MCF 10A (cell line): ENCODE data around the gene AP4M1. TPM values are rescaled to one million over a fixed set of nuclear protein-coding genes. Genes with fewer than 3 reads are reported as not detected.

ENCODE experiments used
- BruUV-seq: library from RNA; stranded (reverse); fragments of 400-500 nt; replicated peaks from 2 replicates; lab custom pipeline; 2021; lab: Mats Ljungman, UMichigan
- CTCF ChIA-PET: fragments of 300-600 bp; sonication (Branson Sonifier 250); formaldehyde crosslinking; extraction: SDS; loops from one replicate; lab custom pipeline; 2021; ENCODE audit warnings: antibody characterized with exemption, inconsistent platforms; lab: Yijun Ruan, JAX
- POLR2A ChIA-PET: fragments of 300-600, 350-650 bp; sonication (Branson Sonifier 250); formaldehyde crosslinking; extraction: SDS; loops from one replicate; lab custom pipeline; 2020; ENCODE audit warnings: antibody characterized with exemption, inconsistent platforms; lab: Yijun Ruan, JAX
- DNase-seq: peaks from one replicate; pipeline ENCODE4 v3.0.0-alpha.2; 2018; ENCODE audit not compliant: unreplicated experiment
- H3K27ac Mint-ChIP-seq: one replicate; pipeline ENCODE4 v1.8.0; 2022; ENCODE audit warnings: mild to moderate bottlenecking, low read depth, mixed read lengths; ENCODE audit not compliant: unreplicated experiment
- H3K27me3 Mint-ChIP-seq: one replicate; pipeline ENCODE4 v1.8.0; 2022; ENCODE audit warnings: mixed read lengths; ENCODE audit not compliant: insufficient read depth, unreplicated experiment
- H3K36me3 Mint-ChIP-seq: one replicate; pipeline ENCODE4 v1.8.0; 2022; ENCODE audit warnings: mild to moderate bottlenecking, moderate library complexity, mixed read lengths; ENCODE audit not compliant: insufficient read depth, unreplicated experiment
- H3K4me1 Mint-ChIP-seq: one replicate; pipeline ENCODE4 v1.8.0; 2022; ENCODE audit warnings: mixed read lengths; ENCODE audit not compliant: insufficient read depth, unreplicated experiment
- H3K4me3 Mint-ChIP-seq: one replicate; pipeline ENCODE4 v1.8.0; 2022; ENCODE audit warnings: mild to moderate bottlenecking, moderate library complexity, mixed read lengths; ENCODE audit not compliant: unreplicated experiment
- H3K9me3 Mint-ChIP-seq: one replicate; pipeline ENCODE4 v1.8.0; 2022; ENCODE audit warnings: mixed read lengths; ENCODE audit not compliant: unreplicated experiment
- intact Hi-C: fragments of 100-400 bp; cut with micrococcal nuclease; formaldehyde crosslinking; loops from 2 replicates; pipeline ENCODE4 v1.14.1; 2022
- microRNA-seq: library from miRNA; unstranded; fragments of <30 nt; microRNA quantifications from one replicate; pipeline ENCODE4 v1.2.0, GENCODE V29; 2022
- total RNA-seq: library from RNA; stranded (reverse); gene quantifications from 2 replicates; pipeline ENCODE4 v1.2.3, GENCODE V29; 2022
- TF ChIP-seq, protein P1 (sequence below): fragments of 200-600 bp; IDR thresholded peaks from one replicate; pipeline ENCODE4 v1.8.0; 2022; ENCODE audit warnings: antibody characterized with exemption, mild to moderate bottlenecking; ENCODE audit not compliant: unreplicated experiment

AP4M1 gene
- total RNA-seq, 1 experiment from 2014 or later: 13.5 TPM

DNA sequence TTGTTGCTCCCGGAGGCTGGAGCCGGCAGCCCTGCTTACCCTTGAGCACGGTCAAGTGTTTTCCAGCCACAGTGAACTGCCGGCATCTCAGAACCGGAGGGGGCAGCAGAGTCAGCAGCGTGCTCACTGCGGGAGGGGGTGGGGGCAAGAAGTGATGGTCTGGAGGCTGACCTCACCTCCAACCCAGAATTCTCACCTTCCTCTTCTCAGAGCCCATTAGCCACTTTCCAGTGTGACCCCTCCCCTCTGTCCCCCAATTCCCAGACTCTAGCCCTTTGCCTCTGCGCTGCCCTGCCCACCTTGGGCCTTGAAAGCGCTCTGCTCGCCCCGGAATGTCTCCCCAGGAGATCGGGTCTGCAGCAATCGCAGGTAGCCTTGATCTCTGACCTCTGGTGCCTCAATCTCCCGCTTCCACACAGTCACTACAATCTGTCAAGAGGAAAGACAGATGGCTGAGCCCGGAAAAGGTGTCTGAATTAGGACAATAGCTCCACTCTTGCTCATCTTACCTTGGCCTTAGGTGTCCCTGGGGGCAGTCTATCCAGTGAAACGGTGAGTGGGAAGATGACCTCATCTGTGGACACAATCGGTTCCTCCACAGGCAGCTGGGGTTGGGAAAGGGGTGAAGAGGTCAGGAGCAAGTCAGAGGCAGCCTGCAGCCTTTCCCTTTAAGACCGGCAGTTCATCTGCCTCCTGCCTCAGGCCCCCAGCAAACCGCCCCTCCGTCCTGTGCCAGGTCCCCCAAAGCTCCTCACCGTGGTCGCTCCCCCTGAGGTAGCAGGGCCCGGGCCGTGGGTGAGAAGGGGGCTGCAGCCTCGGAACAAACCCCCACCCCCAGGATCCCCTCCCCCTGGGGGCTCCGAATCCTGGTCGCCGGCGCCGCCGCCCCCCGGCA, 56.1 kb downstream of the AP4M1 start:
- Mint-ChIP-seq H3K4me3 (peak overlapping the region; percentile 77), H3K27ac (no peak overlapping the region), H3K36me3 (peaks cover 26% of the 10 kb centered on the region), H3K4me1 (peaks cover 13% of the 10 kb centered on the region), H3K9me3 (no peaks in the 10 kb centered on the region), H3K27me3 (no peaks in the 10 kb centered on the region)
- TSS peak; percentile 25 for BruUV-seq
- DNase-seq: peak; percentile 66
- CTCF ChIA-PET: interaction anchor here (0.7 to 1.0 kb wide), 2 partner anchors 36 to 188 kb away, joined by 4 read pairs; no protein-coding TSS in a partner anchor
- intact Hi-C loops: no loop called here
- TF ChIP-seq, protein P1, sequence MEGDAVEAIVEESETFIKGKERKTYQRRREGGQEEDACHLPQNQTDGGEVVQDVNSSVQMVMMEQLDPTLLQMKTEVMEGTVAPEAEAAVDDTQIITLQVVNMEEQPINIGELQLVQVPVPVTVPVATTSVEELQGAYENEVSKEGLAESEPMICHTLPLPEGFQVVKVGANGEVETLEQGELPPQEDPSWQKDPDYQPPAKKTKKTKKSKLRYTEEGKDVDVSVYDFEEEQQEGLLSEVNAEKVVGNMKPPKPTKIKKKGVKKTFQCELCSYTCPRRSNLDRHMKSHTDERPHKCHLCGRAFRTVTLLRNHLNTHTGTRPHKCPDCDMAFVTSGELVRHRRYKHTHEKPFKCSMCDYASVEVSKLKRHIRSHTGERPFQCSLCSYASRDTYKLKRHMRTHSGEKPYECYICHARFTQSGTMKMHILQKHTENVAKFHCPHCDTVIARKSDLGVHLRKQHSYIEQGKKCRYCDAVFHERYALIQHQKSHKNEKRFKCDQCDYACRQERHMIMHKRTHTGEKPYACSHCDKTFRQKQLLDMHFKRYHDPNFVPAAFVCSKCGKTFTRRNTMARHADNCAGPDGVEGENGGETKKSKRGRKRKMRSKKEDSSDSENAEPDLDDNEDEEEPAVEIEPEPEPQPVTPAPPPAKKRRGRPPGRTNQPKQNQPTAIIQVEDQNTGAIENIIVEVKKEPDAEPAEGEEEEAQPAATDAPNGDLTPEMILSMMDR: no peak
- POLR2A ChIA-PET: interaction anchor here (0.7 to 5.5 kb wide), 6 partner anchors 9 to 31 kb away, joined by 3 to 58 read pairs (median 5); partner anchors contain the start of genes GPC2, LAMTOR4, MBLAC1 and STAG3

Small RNAs within 50 kb of the gene (microRNA-seq; reads per million reads assigned to microRNA genes)
- gene MIR106B (2,609 reads per million, percentile 90 among the genes with 10 or more reads in this experiment), gene MIR25 (669 reads per million, percentile 84 among the genes with 10 or more reads in this experiment), gene MIR4658 (not detected), gene MIR93 (7,074 reads per million, percentile 95 among the genes with 10 or more reads in this experiment)

Other genes with a start within 250 kb of the AP4M1 start
- not detected in 2 replicates for gene OR2AE1, start 224.6 kb upstream of the AP4M1 start, total RNA-seq
- 28.1 and 28.2 TPM in 2 replicates for gene TRIM4, start 182.1 kb upstream of the AP4M1 start, total RNA-seq
- not detected in 2 replicates for gene GJC3, start 172.0 kb upstream of the AP4M1 start, total RNA-seq
- 0.58 and 0.59 TPM in 2 replicates for gene AZGP1, start 125.6 kb upstream of the AP4M1 start, total RNA-seq
- 80.2 and 86.2 TPM in 2 replicates for gene ZKSCAN1, start 86.0 kb upstream of the AP4M1 start, total RNA-seq
- 13.8 and 14.7 TPM in 2 replicates for gene ZSCAN21, start 51.9 kb upstream of the AP4M1 start, total RNA-seq
- gene ZNF3, start 19.9 kb upstream of the AP4M1 start, total RNA-seq: 23.7 and 24.8 TPM in 2 replicates
- 85.2 and 103 TPM in 2 replicates for gene COPS6, start 12.7 kb upstream of the AP4M1 start, total RNA-seq
- gene MCM7, start 246 bp upstream of the AP4M1 start, total RNA-seq: 38.5 and 67.8 TPM in 2 replicates
- 47.2 and 58.9 TPM in 2 replicates for gene TAF6, start 17.7 kb downstream of the AP4M1 start, total RNA-seq
- 2.9 and 3.0 TPM in 2 replicates for gene CNPY4, start 18.0 kb downstream of the AP4M1 start, total RNA-seq
- gene MBLAC1, start 25.3 kb downstream of the AP4M1 start, total RNA-seq: 2.5 and 3.2 TPM in 2 replicates
- gene LAMTOR4, start 47.3 kb downstream of the AP4M1 start, total RNA-seq: 76.6 and 87.3 TPM in 2 replicates
- gene TRAPPC14, start 57.1 kb downstream of the AP4M1 start, total RNA-seq: 18.0 and 21.7 TPM in 2 replicates
- gene GAL3ST4, start 67.0 kb downstream of the AP4M1 start, total RNA-seq: 0.17 and 0.26 TPM in 2 replicates
- gene GPC2, start 75.7 kb downstream of the AP4M1 start, total RNA-seq: 0.65 and 1.0 TPM in 2 replicates
- gene STAG3, start 76.3 kb downstream of the AP4M1 start, total RNA-seq: 1.1 and 1.5 TPM in 2 replicates
- 0.74 TPM in 1 of 2 replicates, not detected in the other for gene PVRIG, start 118.3 kb downstream of the AP4M1 start, total RNA-seq
- gene SPDYE3, start 206.1 kb downstream of the AP4M1 start, total RNA-seq: not detected in 2 replicates